ENCODE results near the gene NIBAN1. TPM values are rescaled to one million over a fixed set of nuclear protein-coding genes. Genes with fewer than 3 reads are reported as not detected.

Gene NIBAN1
- total and polyA plus RNA-seq, 8 donors: 7.5 to 302 (median 39.4) TPM

DNA sequence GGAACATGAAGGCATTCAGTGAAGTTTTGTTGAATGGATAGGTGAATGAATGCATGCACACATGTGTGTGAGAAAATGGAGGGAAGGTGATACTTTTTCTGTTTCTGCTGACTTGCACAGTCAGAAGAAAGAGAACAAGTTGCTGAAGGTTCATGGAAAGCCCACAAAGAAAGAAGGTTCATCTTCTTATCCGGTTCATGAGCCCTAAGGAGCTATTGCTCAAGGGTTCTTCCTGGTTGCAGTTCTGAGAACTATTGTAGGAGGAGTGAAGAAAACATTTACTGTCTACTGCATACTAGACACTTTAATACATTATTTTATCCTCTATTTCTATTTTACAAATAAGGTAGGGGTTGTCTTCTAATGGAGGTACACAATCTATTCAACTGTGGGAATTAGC, 13.4 kb upstream of the NIBAN1 start:
- no peak for TF ChIP-seq CTCF (IDR thresholded peaks at IDR 0.05)
- TF ChIP-seq POLR2A (IDR thresholded peaks at IDR 0.05): no peak
- H3K36me3 ChIP-seq: no peaks in the 10 kb centered on the region
- H3K4me3 ChIP-seq: no peak overlapping the region
- no peaks in the 10 kb centered on the region for H3K9me3 ChIP-seq
- 76 to 90% (median 87%) methylated on average over 1 of the region's 1 CpG for WGBS, 5 donors
- no peaks in the 10 kb centered on the region for H3K4me1 ChIP-seq
- no peak overlapping the region for H3K27ac ChIP-seq
- DNase-seq: no peak
- intact Hi-C loops (cut with DNase I; ENCODE audit: low total_unique reads): no loop called here
- H3K27me3 ChIP-seq: no peaks in the 10 kb centered on the region

GRCh38 chr1:184986250-184986649, 11.9 kb upstream of the NIBAN1 start:
- Histone ChIP-seq H3K9me3 (no peaks in the 10 kb centered on the region), H3K4me1 (peaks cover 0 to 11% (median 5%) of the 10 kb centered on the region in 4 donors), H3K27me3 (no peaks in the 10 kb centered on the region), H3K36me3 (no peaks in the 10 kb centered on the region), H3K4me3 (no peak overlapping the region), H3K27ac (no peak overlapping the region)
- no peak for TF ChIP-seq CTCF (IDR thresholded peaks at IDR 0.05)
- no peak for TF ChIP-seq EP300 (IDR thresholded peaks at IDR 0.05)
- TF ChIP-seq POLR2A (IDR thresholded peaks at IDR 0.05): no peak
- TF ChIP-seq POLR2AphosphoS5 (IDR thresholded peaks at IDR 0.05): no peak
- intact Hi-C loops (cut with DNase I; ENCODE audit: low total_unique reads): no loop called here
- WGBS, 5 donors: 35 to 51% (median 37%) methylated on average over 5 of the region's 5 CpGs
- DNase-seq: peak in 1 of 2 donors; percentile 46

DNA sequence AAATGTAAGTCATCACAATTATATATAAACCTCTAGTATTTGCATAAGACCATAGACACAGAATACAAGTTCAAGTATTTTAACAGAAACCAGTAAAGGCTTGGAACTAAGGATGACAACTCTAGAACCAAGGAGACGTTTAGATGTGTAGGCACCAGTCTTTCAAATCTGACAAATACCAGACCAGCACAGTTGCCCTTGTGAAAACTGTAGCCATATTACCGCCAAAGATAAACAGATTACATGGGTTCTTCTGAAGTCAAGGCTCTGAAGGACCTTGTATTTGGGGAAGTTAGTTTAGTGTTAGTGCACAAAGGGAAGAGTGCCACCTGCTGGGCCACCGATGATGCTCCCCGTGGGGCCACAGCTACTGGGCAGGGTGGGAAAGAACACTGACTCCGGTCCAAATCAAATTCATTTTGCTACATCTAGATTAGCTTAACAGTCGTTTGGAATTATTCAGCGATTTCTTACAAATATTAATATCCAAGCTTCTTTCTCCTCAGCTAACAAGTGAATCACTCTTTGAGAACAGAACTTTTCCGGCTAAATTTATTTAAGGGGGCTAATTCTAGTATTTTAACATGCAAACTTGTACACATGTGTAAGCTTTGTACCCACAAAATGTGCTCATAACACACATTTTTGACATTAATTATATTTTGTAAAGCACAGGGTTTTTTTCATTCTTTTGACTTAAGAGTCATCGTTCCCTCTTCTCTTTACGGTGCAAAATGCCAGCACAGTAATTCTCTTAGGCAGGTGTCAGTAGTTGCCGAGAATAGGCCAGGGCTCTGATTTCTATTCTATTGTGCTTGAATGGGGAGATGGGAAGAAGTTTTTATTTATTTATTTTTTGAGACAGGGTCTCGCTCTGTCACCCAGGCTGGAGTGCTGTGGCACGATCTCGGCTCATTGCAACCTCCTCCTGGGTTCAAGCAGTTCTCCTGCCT, 8.0 kb upstream of the NIBAN1 start:
- 46 to 50% (median 47%) methylated on average over 14 of the region's 14 CpGs for WGBS, 5 donors
- Histone ChIP-seq H3K4me3 (no peak overlapping the region), H3K36me3 (no peaks in the 10 kb centered on the region), H3K4me1 (peaks cover 0 to 11% (median 5%) of the 10 kb centered on the region in 4 donors), H3K9me3 (no peaks in the 10 kb centered on the region), H3K27me3 (no peaks in the 10 kb centered on the region), H3K27ac (no peak overlapping the region)
- DNase-seq: peak; percentile 82 to 87
- no peak for TF ChIP-seq EP300 (IDR thresholded peaks at IDR 0.05)
- TF ChIP-seq CTCF (IDR thresholded peaks at IDR 0.05): peak in 5 of 7 experiments; percentile 82 to 94 (median 89)
- TF ChIP-seq POLR2AphosphoS5 (IDR thresholded peaks at IDR 0.05): peak in 2 of 3 donors; percentile 32 to 72
- intact Hi-C loops (cut with DNase I; ENCODE audit: low total_unique reads): loop anchor here (2.0 kb wide), 1 partner anchor 177 kb away; no protein-coding TSS in a partner anchor

DNA sequence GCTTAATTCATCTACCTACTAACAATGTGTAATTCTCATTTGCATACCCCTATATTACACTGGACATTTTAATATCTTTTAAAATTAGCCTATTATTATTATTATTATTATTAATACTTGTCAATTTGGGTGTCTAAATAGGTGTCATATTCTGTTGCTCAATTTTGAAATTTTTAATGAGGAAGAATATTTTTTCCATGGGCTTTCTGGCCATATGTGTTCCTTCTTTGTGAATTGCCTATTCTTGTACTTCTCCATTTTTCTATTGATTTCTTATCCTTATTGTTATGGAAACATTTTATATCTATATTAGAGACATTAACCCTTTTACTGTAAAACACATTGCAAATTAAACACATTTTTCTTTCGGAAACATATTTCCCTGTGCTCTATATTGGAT, 6.4 kb upstream of the NIBAN1 start:
- no peak overlapping the region for H3K27ac ChIP-seq
- TF ChIP-seq CTCF (IDR thresholded peaks at IDR 0.05) (no peak), EP300 (IDR thresholded peaks at IDR 0.05) (no peak), POLR2AphosphoS5 (IDR thresholded peaks at IDR 0.05) (no peak), POLR2A (IDR thresholded peaks at IDR 0.05) (no peak)

More for the DNA sequence above, 6.4 kb upstream of the NIBAN1 start:
- no peak for DNase-seq
- Histone ChIP-seq H3K4me3 (no peak overlapping the region), H3K27me3 (no peaks in the 10 kb centered on the region), H3K9me3 (no peaks in the 10 kb centered on the region), H3K4me1 (peaks cover 0 to 13% (median 5%) of the 10 kb centered on the region in 4 donors), H3K36me3 (no peaks in the 10 kb centered on the region)
- intact Hi-C loops (cut with DNase I; ENCODE audit: low total_unique reads): no loop called here
- WGBS, 5 donors: 89 to 100% (median 94%) methylated on average over 1 of the region's 1 CpG
